Sciatic nerve (tissue), 2 donors: ENCODE measurements around the gene ITPRID1. TPM values are rescaled to one million over a fixed set of nuclear protein-coding genes. Genes with fewer than 3 reads are reported as not detected.
"Not testable (repeated sequence)": the region's sequence is repeated elsewhere in the genome, so short reads cannot be mapped to it uniquely, and the experiment has no call there.

Experiments used
- ATAC-seq: fragments of 200-7000 bp; cut with Tn5 transposase; one replicate; pipeline ENCODE4 v1.9.1; 2020; ENCODE audit warnings: mild to moderate bottlenecking, moderate library complexity
- DNase-seq: peaks from one replicate; pipeline ENCODE4 v3.0.0-alpha.2; 2020; ENCODE audit warnings: low spot score
- intact Hi-C: fragments of 100-400 bp; cut with DNase I; formaldehyde crosslinking; loops from one replicate; pipeline ENCODE4 v1.14.2; 2022
- total RNA-seq: library from RNA; stranded (reverse); fragmentation: NEBNext Ultra II Directional; extraction: Animal tissue kit (Norgen Biotek cat#: 25700); gene quantifications from one replicate; pipeline ENCODE4 v1.2.1, GENCODE V29; 2021
- donor health status: DM: no; HTN: no; CAD: no.
- donor health status: DM: no; HTN: no; CAD: no.

Gene ITPRID1
- total RNA-seq, 1 donor from 2014 or later, result not detected

DNA sequence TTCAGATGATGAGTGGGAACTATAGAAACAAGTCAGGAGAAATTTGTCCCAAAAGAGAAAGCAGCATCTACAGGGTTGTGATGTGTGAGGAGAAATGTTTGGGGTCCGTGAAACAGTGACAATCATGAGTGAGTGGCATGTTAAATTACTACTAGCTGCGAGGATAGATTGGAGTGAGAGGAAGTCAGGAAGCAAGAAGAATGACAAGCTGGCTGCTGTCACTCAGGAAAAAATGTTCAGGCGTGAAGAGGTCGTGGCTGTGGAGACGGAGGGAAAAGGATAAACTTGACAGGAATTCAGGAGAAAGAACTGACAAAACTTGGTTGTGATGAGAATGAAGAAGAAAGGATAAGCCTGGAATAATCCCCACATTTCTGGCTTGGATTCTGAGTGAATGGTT is 5.1 kb upstream of the ITPRID1 start:
- no peak for DNase-seq
- intact Hi-C loops, result no loop called here
- no peak for ATAC-seq

GRCh38 chr7:31512166-31512565 is 1.7 kb upstream of the ITPRID1 start:
- DNase-seq (no peak), ATAC-seq (no peak)
- intact Hi-C loops, result no loop called here

DNA sequence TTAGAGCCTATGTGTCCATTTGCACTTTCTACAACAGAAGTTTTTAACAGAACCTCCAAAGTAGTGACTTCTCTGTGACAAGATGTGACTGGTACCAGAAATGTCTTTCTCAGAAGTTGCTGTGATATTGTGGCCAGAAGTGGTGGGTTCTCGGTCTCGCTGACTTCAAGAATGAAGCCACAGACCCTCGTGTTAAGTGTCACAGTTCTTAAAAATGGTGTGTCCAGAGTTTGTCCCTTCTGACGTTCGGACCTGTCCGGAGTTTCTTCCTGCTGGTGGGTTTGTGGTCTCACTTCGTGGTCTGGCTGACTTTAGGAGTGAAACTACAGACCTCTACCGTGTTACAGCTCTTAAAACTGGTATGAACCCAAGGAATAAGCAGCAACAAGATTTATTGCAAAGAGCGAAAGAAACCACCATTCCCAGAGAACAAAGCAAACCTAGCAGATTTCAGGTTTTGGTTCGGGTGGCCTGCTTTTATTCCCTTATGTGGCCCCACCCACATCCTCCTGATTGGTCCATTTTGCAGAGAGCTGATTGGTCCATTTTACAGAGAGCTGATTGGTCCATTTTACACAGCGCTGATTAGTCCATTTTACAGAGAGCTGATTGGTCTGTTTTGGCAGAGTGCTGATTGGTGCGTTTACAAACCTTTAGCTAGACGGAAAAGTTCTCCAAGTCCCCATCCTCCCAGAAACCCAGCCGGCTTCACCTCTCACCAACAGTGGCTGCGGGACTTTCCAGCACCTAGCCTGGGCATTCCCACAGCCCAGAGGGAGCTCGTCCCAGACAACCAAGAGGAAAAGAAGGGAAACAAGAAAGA is 3.0 kb downstream of the ITPRID1 start:
- ATAC-seq (no peak), DNase-seq (no peak)
- intact Hi-C loops, result no loop called here

DNA sequence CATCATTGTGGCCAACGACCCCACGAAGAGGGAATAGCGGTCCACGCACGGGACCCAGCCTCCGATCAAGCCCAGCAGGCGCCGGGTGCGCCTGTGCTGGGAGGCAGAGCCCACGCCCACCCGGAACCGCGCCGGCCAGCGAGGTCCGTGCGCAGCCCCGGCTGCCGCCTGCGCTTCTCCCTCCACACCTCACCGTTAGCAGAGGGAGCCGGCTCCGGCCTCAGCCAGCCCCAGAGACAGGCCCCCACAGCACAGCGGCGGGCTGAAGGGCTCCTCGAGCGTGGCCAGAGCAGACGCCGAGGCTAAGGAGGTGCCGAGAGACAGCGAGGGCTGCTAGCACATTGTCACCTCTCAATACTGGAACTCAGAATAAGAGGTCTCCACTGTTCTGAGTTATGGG is 3.6 kb downstream of the ITPRID1 start:
- DNase-seq (no peak), ATAC-seq (no peak)
- intact Hi-C loops, result no loop called here

GRCh38 chr7:31518766-31519165 is 4.9 kb downstream of the ITPRID1 start:
- DNase-seq (no peak), ATAC-seq (no peak)
- intact Hi-C loops, result no loop called here

GRCh38 chr7:31521336-31522010 is 7.6 kb downstream of the ITPRID1 start:
- ATAC-seq, result no peak
- intact Hi-C loops, result no loop called here
- no peak for DNase-seq

- ATAC-seq (no peak), DNase-seq (no peak)
- intact Hi-C loops, result no loop called here
Measured at GRCh38 chr7:31526864-31527263, 13.0 kb downstream of the ITPRID1 start.

DNA sequence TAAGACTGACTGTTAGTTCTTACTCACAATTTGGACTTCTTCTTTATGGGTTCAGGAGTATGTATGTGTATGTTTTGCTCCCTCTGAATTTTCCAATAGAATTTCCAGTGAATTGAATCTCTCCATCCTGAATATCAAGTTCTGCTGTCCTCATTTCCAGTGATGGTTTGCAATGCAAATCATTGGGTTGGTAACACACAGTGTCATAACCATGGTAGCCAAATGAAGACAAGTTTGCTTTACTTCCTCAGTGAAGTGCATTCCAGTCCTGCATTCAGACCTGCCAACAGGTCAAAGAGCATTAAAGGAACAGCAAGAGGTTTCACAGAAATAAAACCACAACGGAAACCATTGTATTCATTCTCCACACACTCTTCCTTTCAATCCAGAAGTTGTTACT is 15.2 kb downstream of the ITPRID1 start:
- no peak for DNase-seq
- ATAC-seq, result no peak
- intact Hi-C loops, result no loop called here

DNA sequence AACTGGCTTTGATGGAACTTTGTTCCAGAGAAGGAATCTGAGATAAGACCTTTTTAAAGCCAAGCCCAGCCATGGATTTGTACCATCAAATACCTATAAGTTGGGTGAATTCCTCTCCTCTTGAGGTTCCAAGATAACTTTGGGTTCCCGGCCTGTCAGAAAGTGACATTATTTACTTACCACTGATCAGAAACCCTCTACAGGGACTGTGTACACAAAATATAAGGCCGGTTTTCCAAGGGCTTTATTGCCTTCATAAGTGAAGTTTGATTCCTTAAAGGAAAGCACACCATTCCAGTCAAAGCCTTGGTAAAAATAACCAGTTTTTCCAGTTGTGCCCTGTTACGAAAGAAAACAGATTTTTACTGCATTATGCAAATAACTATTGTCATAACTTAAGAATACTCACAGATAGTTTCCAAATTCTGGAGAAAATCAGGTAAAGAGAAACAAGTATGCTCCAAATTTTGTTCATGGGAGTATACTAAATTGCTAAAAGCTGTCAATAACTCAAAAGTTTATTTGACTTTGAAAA is 26.8 kb downstream of the ITPRID1 start:
- DNase-seq, intact Hi-C loops, ATAC-seq: not testable (repeated sequence)

GRCh38 chr7:31545549-31545948 is 31.7 kb downstream of the ITPRID1 start:
- ATAC-seq, result no peak
- DNase-seq, result no peak
- intact Hi-C loops, result no loop called here

DNA sequence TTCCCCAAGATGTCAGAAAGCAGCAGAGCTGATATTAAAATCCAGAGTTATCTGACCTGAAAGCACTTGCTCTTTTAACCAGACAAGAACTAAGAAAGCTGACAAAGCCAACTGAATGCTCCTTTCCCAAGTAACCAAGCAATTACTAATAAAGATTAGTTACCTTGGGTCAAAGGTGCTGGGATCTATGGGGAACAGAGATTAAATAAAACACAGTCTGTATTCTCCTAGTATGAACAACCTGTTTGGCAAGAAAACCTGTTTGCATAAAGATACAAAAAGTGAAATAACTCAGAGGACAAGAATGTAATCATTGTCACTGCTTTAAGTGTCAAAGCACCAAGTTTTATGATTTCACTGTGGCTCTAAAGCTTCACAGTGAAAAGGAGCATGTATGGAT is 35.7 kb downstream of the ITPRID1 start:
- ATAC-seq (no peak), DNase-seq (no peak)
- intact Hi-C loops, result no loop called here

GRCh38 chr7:31550432-31550831 is 36.5 kb downstream of the ITPRID1 start:
- ATAC-seq, result peak; percentile 90
- intact Hi-C loops, result no loop called here
- DNase-seq, result no peak

GRCh38 chr7:31553661-31554081 is 39.8 kb downstream of the ITPRID1 start:
- ATAC-seq (no peak), DNase-seq (no peak)
- intact Hi-C loops, result no loop called here

DNA sequence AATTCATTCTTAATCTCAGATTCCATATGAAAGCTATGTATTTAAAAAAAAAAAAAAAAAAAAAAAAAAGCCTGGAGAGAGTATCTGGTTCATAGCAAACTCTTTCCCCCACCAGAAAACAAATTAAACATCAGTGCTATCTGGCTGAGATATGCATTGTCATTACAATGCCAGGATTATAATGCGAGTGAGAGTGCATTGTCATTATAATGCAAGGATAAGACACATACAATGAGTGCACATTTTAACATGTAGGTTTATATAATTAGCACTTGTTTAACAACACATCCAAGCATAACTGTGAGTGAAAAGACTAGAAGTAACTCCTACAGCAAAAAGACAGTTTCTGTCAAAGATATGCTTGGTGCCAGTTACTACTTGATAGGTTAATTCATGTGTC is 48.1 kb downstream of the ITPRID1 start:
- intact Hi-C loops, result no loop called here
- no peak for ATAC-seq
- DNase-seq, result no peak

DNA sequence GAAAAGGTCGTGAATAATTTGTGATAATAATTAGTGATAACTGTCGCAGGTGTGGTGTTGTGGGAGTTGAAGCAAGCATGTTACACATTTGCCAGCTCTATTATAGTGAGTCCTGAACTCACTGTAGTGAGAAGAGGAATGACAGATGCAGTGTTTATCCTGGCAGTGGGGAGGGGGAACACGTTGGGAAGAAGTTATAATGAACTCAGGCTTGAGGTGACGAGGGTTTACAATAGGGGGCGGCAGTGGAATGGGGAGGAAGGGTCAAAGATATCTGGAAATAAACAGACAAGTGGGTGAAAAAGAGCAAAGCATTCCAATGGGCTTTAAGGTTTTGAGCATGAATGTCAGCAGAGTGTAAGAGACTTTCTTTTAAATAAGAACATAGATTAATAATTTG is 49.6 kb downstream of the ITPRID1 start:
- no peak for DNase-seq
- no peak for ATAC-seq
- intact Hi-C loops, result no loop called here

GRCh38 chr7:31563951-31564350 is 50.1 kb downstream of the ITPRID1 start:
- ATAC-seq, result no peak
- DNase-seq, result no peak
- intact Hi-C loops, result no loop called here

- intact Hi-C loops, result no loop called here
- ATAC-seq (no peak), DNase-seq (no peak)
Measured at GRCh38 chr7:31564661-31565060, 50.8 kb downstream of the ITPRID1 start.

GRCh38 chr7:31569528-31569927 is 55.6 kb downstream of the ITPRID1 start:
- intact Hi-C loops, result no loop called here
- DNase-seq, result no peak
- ATAC-seq, result no peak

DNA sequence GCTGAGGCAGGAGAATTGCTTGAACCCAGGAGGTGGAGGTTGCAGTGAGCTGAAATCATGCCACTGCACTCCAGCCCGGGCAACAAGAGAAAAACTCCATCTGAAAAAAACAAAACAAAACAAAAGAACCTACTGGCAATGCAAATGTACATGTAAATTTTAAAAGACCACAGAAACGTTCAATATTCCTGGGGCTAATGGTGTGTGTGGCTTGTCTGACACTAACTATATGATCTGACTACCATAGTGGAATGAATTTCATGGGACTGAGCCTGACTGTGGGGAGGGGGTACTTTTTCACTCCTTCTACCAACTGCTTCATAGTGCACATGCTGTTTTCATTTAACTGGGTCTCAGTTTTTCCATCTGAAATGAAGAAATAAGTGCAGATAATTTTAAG is 69.6 kb downstream of the ITPRID1 start:
- ATAC-seq (no peak), DNase-seq (no peak)
- intact Hi-C loops, result no loop called here

GRCh38 chr7:31583942-31584341 is 70.1 kb downstream of the ITPRID1 start:
- intact Hi-C loops, result no loop called here
- DNase-seq (no peak), ATAC-seq (no peak)
